Stimulated activated CD4-positive, alpha-beta T cell treated with anti-CD3 and anti-CD28 coated beads, Interleukin-4, amount 100 ng/mL, for 1 hour (primary cell): ENCODE measurements around the gene FAM81B.

Source experiments
- DNase-seq: peaks from one replicate; pipeline ENCODE4 v3.0.0-alpha.2; 2020

The FAM81B gene

DNA sequence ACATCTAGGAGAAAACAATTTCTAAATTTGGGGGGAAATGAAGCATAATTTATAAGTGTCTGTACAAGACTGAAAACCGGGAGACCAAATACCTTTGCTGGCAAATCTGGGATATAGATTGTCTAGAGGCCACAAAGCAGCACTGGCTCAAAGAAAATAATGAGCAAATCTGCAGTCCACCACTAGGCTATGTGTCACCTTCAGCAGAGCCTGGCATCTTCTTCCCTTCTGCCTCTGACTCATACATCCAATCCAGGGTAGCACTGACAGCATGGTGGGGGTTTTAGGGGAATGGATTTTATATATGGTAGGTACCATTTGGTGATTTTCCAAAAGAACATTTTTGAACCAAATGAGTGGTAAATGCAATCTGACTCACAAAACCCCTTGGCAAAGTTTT lies 12.8 kb downstream of the FAM81B start:
- no peak for DNase-seq

- DNase-seq, result no peak
Observed at GRCh38 chr5:95406426-95407090, 15.4 kb downstream of the FAM81B start.

- no peak for DNase-seq
Observed at GRCh38 chr5:95410279-95410678, 19.1 kb downstream of the FAM81B start.

- no peak for DNase-seq
Observed at GRCh38 chr5:95411474-95411873, 20.3 kb downstream of the FAM81B start.

- no peak for DNase-seq
Observed at GRCh38 chr5:95414451-95414850, 23.3 kb downstream of the FAM81B start.

DNA sequence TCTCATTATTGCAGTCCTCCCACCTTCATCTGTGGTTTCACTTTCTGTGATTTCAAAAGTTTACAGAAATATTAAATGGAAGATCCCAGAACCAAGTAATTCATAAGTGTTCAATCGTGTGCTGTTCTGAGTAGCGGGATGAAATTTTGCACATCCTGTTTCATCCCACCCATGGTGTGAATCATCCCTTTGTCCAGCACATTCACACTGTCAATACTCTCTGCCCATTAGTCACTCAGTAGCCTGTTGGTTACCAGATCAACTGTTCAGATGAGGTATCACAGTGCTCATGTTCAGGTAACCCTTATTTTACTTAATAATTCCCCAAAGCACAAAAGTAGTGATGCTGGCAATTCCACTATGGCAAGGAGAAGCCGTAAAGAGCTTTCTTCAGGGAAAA lies 26.8 kb downstream of the FAM81B start:
- no peak for DNase-seq

GRCh38 chr5:95422838-95423237 lies 31.7 kb downstream of the FAM81B start:
- DNase-seq, result no peak

DNA sequence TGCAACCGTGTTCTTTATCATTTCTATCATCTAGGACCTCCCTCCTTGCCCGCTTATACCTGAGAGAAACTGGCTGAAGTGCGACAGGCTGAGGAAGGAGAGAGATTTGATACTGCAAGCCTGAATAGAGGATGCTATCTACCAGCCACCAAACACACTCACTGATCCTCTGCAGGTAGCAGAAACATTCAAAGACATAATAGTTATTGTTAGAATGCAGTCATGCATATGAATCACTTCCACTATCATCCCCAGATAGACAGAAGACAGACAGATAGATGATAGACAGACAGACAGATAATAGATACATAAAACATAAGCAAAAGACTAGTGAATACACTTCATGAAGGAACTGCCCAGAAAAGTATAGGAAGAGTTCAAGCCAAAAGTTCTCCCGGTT lies 32.9 kb downstream of the FAM81B start:
- DNase-seq, result no peak

GRCh38 chr5:95424526-95424925 lies 33.4 kb downstream of the FAM81B start:
- DNase-seq, result no peak

DNA sequence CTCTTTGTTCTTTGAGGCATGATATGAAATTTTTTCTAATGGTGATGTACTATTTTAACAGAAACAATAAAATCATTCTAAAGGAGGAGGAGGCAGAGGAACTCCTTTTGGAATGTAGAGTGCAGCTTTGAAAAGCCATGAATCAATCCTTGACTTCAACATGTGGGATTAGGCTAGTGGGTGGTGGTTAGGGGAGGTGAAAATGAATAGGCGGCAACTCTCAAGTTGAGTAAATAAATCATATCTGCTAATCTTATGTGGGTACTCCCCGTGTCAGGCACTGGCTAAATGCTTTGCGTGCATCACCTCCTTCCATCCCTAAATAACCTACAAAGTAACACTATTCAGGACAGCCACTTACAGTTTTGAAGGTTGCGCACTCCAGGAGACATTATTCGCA lies 35.1 kb downstream of the FAM81B start:
- no peak for DNase-seq

GRCh38 chr5:95432779-95433178 lies 41.6 kb downstream of the FAM81B start:
- DNase-seq, result no peak

GRCh38 chr5:95439801-95440493 lies 48.8 kb downstream of the FAM81B start:
- DNase-seq, result no peak

GRCh38 chr5:95440825-95441224 lies 49.7 kb downstream of the FAM81B start:
- no peak for DNase-seq

DNA sequence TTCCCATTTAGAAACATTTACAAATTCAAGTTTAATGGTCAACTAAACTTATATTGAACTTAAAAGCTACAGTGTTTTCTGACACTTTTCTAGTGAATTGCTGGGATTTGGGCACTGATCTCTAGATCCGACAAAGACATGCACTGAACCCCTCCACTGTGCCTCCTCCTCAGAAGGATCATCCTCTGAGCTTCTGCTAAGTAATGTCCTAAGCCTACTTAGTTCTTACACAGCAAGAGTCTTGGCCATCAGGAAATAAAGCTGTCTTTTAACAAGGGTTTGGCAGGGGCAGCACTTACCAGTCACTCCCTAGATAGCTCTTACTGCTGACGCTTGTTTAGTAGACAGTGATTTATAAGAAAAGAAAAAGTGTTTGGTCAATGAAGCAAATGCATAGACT lies 50.5 kb downstream of the FAM81B start:
- no peak for DNase-seq

DNA sequence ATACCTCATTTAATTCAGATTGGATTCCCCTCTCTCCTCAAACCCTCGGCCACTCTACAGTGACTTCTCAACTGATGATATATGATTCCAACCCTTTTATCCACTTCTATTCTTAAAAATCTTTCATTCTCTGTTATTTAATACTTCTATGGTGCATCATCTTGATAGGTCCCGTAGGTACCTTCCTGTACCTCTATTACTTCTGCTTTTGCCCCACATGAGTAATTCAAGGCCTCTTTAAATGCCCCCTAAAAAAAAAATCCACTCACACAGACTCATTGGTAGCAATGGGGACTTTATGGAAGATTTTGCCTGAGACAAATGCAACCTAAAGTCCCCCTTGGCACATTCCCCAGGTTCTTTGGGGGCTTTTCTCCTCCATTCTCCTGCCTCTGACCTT lies 54.3 kb downstream of the FAM81B start:
- no peak for DNase-seq

DNA sequence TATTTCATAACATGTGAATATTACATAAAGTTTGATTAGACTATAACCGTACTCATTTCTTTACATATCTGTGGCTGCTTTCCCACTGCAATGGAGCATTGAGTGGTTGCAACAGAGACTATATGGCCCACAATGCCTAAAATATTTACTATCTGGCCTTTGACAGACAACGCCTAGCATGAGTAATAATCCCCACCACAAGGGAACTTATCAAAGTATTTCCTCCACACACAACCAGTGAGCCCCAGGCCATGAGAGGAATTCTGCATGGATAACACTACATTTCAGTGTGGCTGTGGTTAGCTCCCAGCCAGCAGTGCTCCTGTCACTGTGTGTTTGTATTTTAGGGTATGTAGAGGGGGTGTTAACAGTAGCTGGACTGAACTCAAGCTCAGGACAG lies 54.8 kb downstream of the FAM81B start:
- no peak for DNase-seq

GRCh38 chr5:95446560-95447221 lies 55.5 kb downstream of the FAM81B start:
- no peak for DNase-seq

DNA sequence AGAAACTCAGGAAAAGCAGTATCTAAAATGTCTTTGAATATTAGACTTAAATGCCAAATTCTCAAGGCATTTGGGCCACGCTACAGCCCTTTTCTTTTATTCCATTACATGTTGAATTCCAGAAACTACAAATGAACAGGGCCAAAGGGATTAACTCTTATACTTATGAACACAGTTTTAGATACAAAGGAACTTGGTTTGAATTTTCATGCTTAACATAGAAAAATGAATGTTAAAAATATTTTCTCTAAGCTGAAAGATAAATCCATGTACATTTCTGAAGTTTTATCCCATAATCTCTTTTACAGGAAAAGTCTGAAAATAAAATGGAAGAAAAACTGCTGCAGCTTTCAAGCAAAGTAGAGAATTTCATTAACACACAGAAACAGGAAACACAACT lies 56.8 kb downstream of the FAM81B start:
- DNase-seq, result no peak

GRCh38 chr5:95448789-95449188 lies 57.6 kb downstream of the FAM81B start:
- no peak for DNase-seq

- no peak for DNase-seq
Observed at GRCh38 chr5:95449460-95449859, 58.3 kb downstream of the FAM81B start.

DNA sequence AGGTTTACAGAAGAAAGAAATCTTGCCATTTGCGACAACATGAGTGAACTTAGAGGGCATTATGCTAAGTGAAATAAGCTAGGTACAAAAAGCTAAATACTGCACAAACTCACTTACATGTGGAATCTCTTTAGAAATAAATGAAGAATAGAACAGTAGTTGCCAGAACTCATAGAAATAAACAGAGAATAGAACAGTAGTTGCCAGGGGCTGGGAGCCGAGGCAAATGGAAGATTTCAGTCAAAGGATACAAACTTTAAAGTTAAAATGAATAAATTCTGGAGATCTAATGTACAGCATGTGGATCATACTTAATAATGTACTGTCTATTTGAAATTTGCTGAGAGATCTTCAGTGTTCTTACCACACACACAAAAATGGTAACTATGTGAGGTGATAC lies 63.4 kb downstream of the FAM81B start:
- DNase-seq, result no peak

DNA sequence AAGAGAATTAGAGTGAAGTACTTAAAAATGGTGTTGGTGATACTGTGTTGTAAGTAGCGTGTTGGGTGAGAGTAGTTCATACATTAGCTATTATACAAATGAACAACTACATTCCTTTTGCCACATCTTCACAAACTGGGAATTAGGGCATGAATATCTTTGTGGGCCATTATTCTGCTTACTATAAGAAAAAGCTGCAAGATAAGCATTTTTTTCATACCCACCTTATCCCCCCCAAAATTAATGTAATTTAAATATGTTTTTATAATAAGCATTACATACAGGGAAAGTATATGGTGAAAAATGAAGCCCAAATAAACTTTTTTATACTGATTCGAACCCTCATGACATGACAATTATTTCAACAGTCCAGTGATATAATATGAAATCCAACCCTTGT lies 69.5 kb downstream of the FAM81B start:
- no peak for DNase-seq

DNA sequence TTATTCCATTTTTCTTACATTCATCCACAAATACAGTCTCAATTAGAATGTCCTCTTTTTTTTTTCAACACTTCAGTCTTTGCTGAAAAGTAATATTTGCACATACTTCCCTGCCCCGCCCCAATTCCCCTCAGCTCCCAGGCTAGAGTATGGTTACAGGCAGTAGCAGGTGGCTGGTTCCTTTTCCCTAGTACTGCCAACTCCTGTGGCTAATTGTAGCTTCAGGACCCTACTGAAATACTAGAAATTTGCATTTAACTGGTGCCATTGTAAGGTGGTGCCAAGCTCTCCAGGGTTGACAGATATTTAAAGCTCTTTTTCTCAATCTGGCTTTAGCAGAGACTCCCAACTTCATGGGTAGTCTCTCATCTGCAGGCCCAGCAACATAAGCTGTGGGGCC lies 80.3 kb downstream of the FAM81B start:
- DNase-seq, result no peak

GRCh38 chr5:95471942-95472341 lies 80.8 kb downstream of the FAM81B start:
- DNase-seq, result no peak
